B cell (primary cell): ENCODE data around the gene RPH3AL. TPM values are rescaled to one million over a fixed set of nuclear protein-coding genes. Genes with fewer than 3 reads are reported as not detected.

Source experiments
- ATAC-seq: fragments of 200-7000 bp; cut with Tn5 transposase; one replicate; pipeline ENCODE4 v1.10.0; 2021; ENCODE audit warnings: low read depth, mild to moderate bottlenecking, moderate number of reproducible peaks, moderate library complexity
- CTCF ChIA-PET: fragments of 350-600 bp; sonication (Branson Sonifier 250); formaldehyde crosslinking; loops from one replicate; lab custom pipeline; 2021; ENCODE audit warnings: antibody characterized with exemption, inconsistent platforms; lab: Charles Lee
- POLR2A ChIA-PET: fragments of 350-600 bp; sonication (Branson Sonifier 250); formaldehyde crosslinking; loops from one replicate; lab custom pipeline; 2021; ENCODE audit warnings: antibody characterized with exemption; lab: Charles Lee
- DNase-seq: peaks from one replicate; pipeline ENCODE4 v3.0.0; 2013
- H2AFZ ChIP-seq: 2 replicates; pipeline ENCODE4 v1.6.1; 2012; ENCODE audit warnings: mild to moderate bottlenecking, low read depth, low read length; ENCODE audit not compliant: insufficient read depth, poor library complexity, severe bottlenecking
- H3K27ac ChIP-seq, 2 donors: 1 replicate in 1 of 2; 2 replicates in 1 of 2; pipeline ENCODE4 v1.5.1; 2012 to 2013; ENCODE audit warnings: low read length in 2 of 2, mild to moderate bottlenecking in 2 of 2, moderate library complexity in 1 of 2
- H3K27me3 ChIP-seq, 4 experiments: fragments of 200-600 bp in 1 of 4; sonication (generic) in 1 of 4; replicated peaks in 1 of 4; 1 replicate in 2 of 4; 2 replicates in 2 of 4; pipeline versions ENCODE4 v1.6.1 to v1.7.0; 2013 to 2016; ENCODE audit warnings: low read length in 3 of 4, mild to moderate bottlenecking in 2 of 4, mixed read lengths in 1 of 4, moderate library complexity in 1 of 4; ENCODE audit not compliant: insufficient read depth in 4 of 4, control insufficient read depth in 3 of 4; ENCODE audit errors: control extremely low read depth in 1 of 4
- H3K36me3 ChIP-seq, 2 experiments: replicated peaks in 1 of 2; 1 replicate in 1 of 2; 2 replicates in 1 of 2; pipeline versions ENCODE4 v1.6.1 to v1.7.1; 2013; ENCODE audit warnings: low read length in 1 of 2; ENCODE audit not compliant: insufficient read depth in 2 of 2, control insufficient read depth in 1 of 2; ENCODE audit errors: control extremely low read depth in 1 of 2, extremely low read depth in 1 of 2
- H3K4me1 ChIP-seq, 2 donors: fragments of 200-600 bp in 1 of 2; sonication (generic) in 1 of 2; 1 replicate in 1 of 2; 2 replicates in 1 of 2; pipeline versions ENCODE4 v1.5.1 to v1.6.1; 2013 to 2017; ENCODE audit warnings: low read length in 2 of 2; ENCODE audit not compliant: control insufficient read depth in 2 of 2, insufficient read depth in 2 of 2
- H3K4me2 ChIP-seq: replicated peaks from 2 replicates; pipeline ENCODE3; 2012; ENCODE audit warnings: mild to moderate bottlenecking, low read depth, low read length; ENCODE audit not compliant: poor library complexity, severe bottlenecking
- H3K4me3 ChIP-seq, 5 experiments: fragments of 200-600 bp in 1 of 5; sonication (generic) in 1 of 5; 1 replicate in 3 of 5; 2 replicates in 2 of 5; pipeline versions ENCODE4 v1.5.1 to v1.7.0; 2011 to 2016; ENCODE audit warnings: low read length in 4 of 5, mild to moderate bottlenecking in 4 of 5, low read depth in 2 of 5, control low read depth in 1 of 5, moderate library complexity in 1 of 5; ENCODE audit not compliant: insufficient read depth in 1 of 5; ENCODE audit errors: control extremely low read depth in 1 of 5, extremely low read depth in 1 of 5
- H3K79me2 ChIP-seq: fragments of 200-600 bp; sonication (generic); one replicate; pipeline ENCODE4 v1.6.0; 2016; ENCODE audit warnings: low read length; ENCODE audit not compliant: control insufficient read depth, insufficient read depth
- H3K9ac ChIP-seq: fragments of 200-600 bp; sonication (generic); 2 replicates; pipeline ENCODE4 v1.6.1; 2017; ENCODE audit warnings: mild to moderate bottlenecking, low read length, moderate library complexity
- H3K9me3 ChIP-seq, 3 donors: one replicate each; pipeline versions ENCODE4 v1.6.1 to v1.7.1; 2013; ENCODE audit warnings: low read length in 2 of 3; ENCODE audit not compliant: control insufficient read depth in 2 of 3, insufficient read depth in 1 of 3; ENCODE audit errors: control extremely low read depth in 1 of 3
- H4K20me1 ChIP-seq: 2 replicates; pipeline ENCODE4 v1.6.0; 2012; ENCODE audit warnings: mild to moderate bottlenecking, low read length; ENCODE audit not compliant: insufficient read depth, control insufficient read depth, poor library complexity, severe bottlenecking
- H3K27ac Mint-ChIP-seq: one replicate; pipeline ENCODE4 v1.8.0; 2021; ENCODE audit warnings: mixed read lengths
- H3K27me3 Mint-ChIP-seq: one replicate; pipeline ENCODE4 v1.8.0; 2021; ENCODE audit warnings: mixed read lengths
- H3K4me1 Mint-ChIP-seq: one replicate; pipeline ENCODE4 v1.8.0; 2021; ENCODE audit warnings: mixed read lengths
- H3K4me3 Mint-ChIP-seq: one replicate; pipeline ENCODE4 v1.8.0; 2021; ENCODE audit warnings: mixed read lengths
- H3K9me3 Mint-ChIP-seq: one replicate; pipeline ENCODE4 v1.8.0; 2022; ENCODE audit warnings: mixed read lengths; ENCODE audit not compliant: insufficient read depth
- EZH2 ChIP-seq: IDR thresholded peaks from 2 replicates; pipeline ENCODE4 v1.6.1; 2012; ENCODE audit warnings: borderline replicate concordance, low read depth, mild to moderate bottlenecking, moderate library complexity, low read length; ENCODE audit not compliant: insufficient read depth, poor library complexity, severe bottlenecking
- WGBS: methylation state at CpG from one replicate; pipeline ENCODE4 v1.1.5; 2013; ENCODE audit warnings: missing lambda C conversion rate; ENCODE audit not compliant: insufficient coverage; 5-methylcytosine and 5-hydroxymethylcytosine counted together
- intact Hi-C: fragments of 100-400 bp; cut with micrococcal nuclease; formaldehyde crosslinking; loops from one replicate; pipeline ENCODE4 v1.10.0; 2022
- polyA plus RNA-seq: library from polyadenylated mRNA; depleted of rRNA; stranded (reverse); fragments of >200 nt; gene quantifications from 2 replicates; pipeline ENCODE4 v1.2.3, GENCODE V29; 2012
- total RNA-seq, 2 donors: library from RNA; stranded (reverse); fragments of 120-200 nt in 1 of 2; gene quantifications; 1 replicate in 1 of 2; 2 replicates in 1 of 2; pipeline versions ENCODE4 v1.2.3 to v1.2.4, GENCODE V29; 2013 to 2022
- TF ChIP-seq, protein P1 (sequence below): fragments of 200-600 bp; IDR thresholded peaks from one replicate; pipeline ENCODE4 v1.8.0; 2022; ENCODE audit warnings: antibody characterized with exemption, mild to moderate bottlenecking

Gene RPH3AL
- total and polyA plus RNA-seq, 2 donors (not counting 1 experiment from before 2014, with no cell fraction given), result 10.8 to 13.3 TPM

DNA sequence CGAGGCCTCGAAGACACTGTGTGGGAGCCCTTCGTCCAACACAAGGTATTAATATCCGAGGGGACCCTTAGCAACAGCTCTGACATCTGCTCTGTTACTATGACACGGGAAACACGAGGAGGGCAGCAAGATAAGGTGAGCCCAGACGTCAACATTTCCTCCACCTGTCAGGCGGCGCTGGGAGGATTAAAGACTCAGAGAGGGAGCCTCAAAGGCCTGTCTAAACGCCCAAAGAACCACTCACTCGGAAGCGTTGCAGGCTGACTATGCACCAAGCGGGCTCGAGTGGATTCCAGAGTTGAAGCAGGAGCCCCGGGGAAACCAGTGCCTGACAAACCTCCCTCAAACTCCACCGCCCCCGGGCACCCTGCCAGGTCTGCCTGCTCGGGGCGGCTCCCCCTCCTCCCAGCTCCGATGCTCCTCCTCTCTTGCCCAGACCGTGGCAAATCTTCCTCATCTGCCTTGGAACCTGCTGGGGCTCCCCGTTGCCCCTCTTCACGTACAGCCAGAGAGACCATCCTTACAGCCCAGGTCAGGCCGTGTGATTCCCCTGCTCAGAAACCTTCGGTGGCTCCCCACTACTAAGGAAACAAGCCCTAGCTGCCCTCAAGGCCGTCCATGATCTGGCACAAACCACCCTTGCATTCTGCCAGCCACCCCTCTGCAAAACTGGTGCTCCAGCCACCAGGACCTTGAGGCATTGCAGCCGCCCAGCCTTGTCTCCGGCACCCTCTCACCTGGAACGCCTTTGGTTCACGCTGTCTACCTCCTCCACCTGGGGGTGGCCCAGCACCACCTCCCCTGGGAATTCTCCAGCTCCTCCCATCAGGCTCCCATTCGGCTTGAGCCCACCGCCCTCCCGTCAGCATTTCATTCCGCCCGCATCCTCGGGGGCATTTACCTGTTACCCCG is 16.2 kb downstream of the RPH3AL start:
- H3K4me3 Mint-ChIP-seq, result no peak overlapping the region
- no peak overlapping the region for H3K27ac Mint-ChIP-seq
- Histone ChIP-seq H3K9me3 (no peaks in the 10 kb centered on the region), H3K27ac (no peak overlapping the region), H4K20me1 (no peaks in the 10 kb centered on the region), H2AFZ (no peak overlapping the region), H3K79me2 (no peaks in the 10 kb centered on the region), H3K27me3 (peaks cover 0 to 7% (median 0%) of the 10 kb centered on the region in 4 experiments), H3K36me3 (no peaks in the 10 kb centered on the region), H3K9ac (no peak overlapping the region), H3K4me2 (no peak overlapping the region), H3K4me1 (no peaks in the 10 kb centered on the region), H3K4me3 (no peak overlapping the region)
- 48% methylated on average over 35 of the region's 37 CpGs for WGBS
- CTCF ChIA-PET, result no interaction called here
- H3K4me1 Mint-ChIP-seq, result no peaks in the 10 kb centered on the region
- DNase-seq, result no peak
- H3K9me3 Mint-ChIP-seq, result no peaks in the 10 kb centered on the region
- intact Hi-C loops, result no loop called here
- TF ChIP-seq, protein P1, sequence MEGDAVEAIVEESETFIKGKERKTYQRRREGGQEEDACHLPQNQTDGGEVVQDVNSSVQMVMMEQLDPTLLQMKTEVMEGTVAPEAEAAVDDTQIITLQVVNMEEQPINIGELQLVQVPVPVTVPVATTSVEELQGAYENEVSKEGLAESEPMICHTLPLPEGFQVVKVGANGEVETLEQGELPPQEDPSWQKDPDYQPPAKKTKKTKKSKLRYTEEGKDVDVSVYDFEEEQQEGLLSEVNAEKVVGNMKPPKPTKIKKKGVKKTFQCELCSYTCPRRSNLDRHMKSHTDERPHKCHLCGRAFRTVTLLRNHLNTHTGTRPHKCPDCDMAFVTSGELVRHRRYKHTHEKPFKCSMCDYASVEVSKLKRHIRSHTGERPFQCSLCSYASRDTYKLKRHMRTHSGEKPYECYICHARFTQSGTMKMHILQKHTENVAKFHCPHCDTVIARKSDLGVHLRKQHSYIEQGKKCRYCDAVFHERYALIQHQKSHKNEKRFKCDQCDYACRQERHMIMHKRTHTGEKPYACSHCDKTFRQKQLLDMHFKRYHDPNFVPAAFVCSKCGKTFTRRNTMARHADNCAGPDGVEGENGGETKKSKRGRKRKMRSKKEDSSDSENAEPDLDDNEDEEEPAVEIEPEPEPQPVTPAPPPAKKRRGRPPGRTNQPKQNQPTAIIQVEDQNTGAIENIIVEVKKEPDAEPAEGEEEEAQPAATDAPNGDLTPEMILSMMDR, result no peak
- no peak for TF ChIP-seq EZH2
- POLR2A ChIA-PET, result no interaction called here
- H3K27me3 Mint-ChIP-seq, result peaks cover 22% of the 10 kb centered on the region
- ATAC-seq, result no peak

DNA sequence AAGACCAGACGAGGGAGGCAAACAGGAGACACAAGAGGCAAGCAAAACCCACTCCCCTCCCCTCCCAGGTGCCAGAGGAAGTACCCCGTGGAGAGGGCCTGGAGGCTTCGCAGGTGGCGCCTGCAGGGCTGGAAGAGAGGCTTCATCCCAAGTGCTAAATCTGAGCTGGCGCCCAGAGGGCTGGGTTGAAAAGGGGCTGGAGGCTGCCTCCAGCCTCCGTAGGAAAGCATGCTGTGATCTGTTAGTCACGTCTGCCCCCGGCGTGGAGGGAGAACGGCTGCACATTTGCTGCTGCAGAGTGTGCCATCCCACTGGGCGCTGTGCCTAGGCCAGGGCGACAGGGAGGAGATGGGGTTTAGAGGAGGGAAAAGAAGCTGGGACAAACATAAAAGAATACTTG is 16.9 kb downstream of the RPH3AL start:
- Mint-ChIP-seq H3K4me3 (no peak overlapping the region), H3K4me1 (no peaks in the 10 kb centered on the region), H3K9me3 (no peaks in the 10 kb centered on the region), H3K27me3 (peaks cover 18% of the 10 kb centered on the region), H3K27ac (no peak overlapping the region)
- CTCF ChIA-PET, result no interaction called here
- Histone ChIP-seq H3K27ac (no peak overlapping the region), H3K4me1 (no peaks in the 10 kb centered on the region), H4K20me1 (no peaks in the 10 kb centered on the region), H3K27me3 (peaks cover 0 to 7% (median 0%) of the 10 kb centered on the region in 4 experiments), H3K79me2 (no peaks in the 10 kb centered on the region), H3K9ac (no peak overlapping the region), H3K36me3 (no peaks in the 10 kb centered on the region), H2AFZ (no peak overlapping the region), H3K4me3 (no peak overlapping the region), H3K9me3 (no peaks in the 10 kb centered on the region), H3K4me2 (no peak overlapping the region)
- POLR2A ChIA-PET, result no interaction called here
- DNase-seq (no peak), ATAC-seq (no peak)
- 59% methylated on average over 9 of the region's 12 CpGs for WGBS
- intact Hi-C loops, result no loop called here
- TF ChIP-seq EZH2, result no peak
- TF ChIP-seq, protein P1, result no peak
